HG03064 (cell line): Measurements from ENCODE around the gene NLN.
"Not testable (repeated sequence)": the region's sequence is repeated elsewhere in the genome, so short reads cannot be mapped to it uniquely, and the experiment has no call there.

ENCODE experiments used
- ATAC-seq: cut with Tn5 transposase; IDR thresholded peaks from one replicate; pipeline ENCODE4 v1.9.1; 2021; ENCODE audit warnings: low read depth; ENCODE audit not compliant: unreplicated experiment

NLN gene

DNA sequence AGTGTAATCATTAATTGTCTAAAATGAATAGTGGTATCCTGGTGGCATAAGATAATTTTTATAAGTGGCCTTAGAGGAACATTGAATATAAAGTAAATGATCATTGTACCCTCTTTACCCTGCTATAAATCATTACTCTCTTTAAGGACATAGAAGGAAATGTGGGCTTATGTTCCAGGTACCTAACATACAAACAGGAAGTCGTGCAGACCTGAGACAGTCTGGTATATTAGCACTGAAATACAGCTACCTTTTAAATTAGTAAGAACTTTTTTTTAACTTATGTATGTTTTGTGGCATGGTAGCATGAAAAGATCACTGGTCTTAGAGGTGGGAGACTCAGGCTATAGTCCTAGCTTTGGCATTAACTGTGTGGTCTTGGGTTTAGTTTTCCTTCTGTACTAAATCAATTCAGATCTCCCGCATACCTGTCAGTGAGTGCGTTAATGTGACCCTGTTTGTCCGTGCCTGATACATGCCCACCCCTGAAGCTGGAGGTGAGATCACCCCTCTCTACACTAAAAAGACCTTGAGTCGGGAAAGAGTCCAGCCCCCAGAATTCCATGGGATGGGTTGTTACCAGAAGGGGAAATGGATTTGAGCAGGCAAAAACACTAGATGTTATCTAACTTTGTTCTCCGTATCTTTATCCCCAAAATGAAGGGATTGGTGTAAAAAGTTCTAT, 145.0 kb downstream of the NLN start:
- no peak for ATAC-seq

DNA sequence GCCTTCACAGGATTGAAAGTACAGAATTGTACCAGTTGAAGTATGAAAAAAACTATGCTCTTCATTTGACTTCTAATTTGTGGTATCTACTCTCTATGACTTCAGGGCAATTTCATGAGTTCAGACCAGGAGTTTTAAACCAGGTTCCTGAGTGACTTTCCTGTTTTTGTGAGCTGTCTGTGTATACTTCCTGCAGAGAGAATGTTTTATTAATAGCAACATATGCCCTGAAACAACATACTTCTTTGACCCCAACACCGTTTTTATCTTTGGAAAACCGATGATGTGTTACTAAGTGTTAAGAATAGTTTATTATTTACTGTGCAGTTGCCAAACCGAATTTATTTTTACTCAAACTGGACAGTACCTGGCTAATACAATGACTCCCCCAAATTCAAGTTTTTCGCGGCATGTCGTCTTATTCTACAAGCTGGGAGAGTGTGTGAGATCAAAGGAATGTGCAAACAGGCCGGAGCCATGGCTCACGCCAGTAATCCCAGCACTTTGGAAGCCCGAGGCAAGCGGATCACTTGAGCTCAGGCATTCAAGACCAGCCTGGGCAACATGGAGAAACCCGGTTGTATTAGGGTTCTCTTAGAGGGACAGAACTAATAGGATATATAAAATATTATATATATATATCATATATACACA, 145.7 kb downstream of the NLN start:
- no peak for ATAC-seq

DNA sequence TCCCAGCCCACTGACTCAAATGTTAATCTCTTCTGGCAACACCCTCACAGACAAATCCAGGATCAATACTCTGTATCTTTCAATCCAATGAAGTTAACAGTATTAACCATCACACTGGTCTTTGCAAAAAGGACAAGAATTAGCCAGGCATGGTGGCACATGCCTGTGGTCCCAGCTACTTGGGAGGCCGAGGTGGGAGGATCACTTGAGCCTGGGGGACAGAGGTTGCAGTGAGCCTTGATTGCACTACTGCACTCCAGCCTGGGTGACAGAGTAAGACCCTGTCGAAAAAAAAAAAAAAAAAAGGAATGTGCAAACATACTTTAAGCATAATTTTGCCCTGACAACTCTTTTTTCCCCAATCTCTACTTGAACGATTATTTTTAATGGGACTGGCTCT, 146.5 kb downstream of the NLN start:
- no peak for ATAC-seq

DNA sequence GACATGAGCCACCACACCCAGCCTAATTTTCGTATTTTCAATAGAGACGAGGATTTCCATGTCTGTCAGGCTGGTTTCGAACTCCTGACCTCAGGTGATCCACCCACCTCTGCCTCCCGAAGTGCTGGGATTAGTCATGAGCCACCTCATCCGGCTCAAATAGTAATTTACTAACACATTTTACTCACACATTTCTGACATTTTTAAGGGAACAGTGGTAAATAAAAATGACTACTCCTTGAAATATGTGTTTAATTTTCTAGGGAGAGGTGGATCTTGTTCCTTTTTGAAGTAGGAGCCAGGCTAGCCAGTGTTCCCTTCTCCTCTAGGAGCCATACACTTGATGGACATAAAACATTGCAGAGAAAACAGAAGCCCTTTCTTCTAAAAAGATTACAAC, 149.2 kb downstream of the NLN start:
- no peak for ATAC-seq

DNA sequence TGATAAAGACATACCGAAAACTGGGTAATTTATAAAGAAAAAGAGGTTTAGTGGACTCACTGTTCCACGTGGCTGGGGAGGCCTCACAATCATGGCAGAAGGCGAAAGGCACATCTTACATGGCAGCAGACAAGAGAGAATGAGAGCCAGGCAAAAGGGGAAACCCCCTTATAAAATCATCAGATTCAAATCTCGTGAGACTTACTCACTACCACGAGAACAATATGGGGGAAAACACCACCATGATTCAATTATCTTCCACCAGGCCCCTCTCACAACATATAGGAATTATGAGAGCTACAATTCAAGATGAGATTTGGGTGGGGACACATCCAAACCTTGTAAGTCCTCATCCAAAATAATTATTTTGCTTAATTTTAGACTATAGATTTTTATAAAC, 149.8 kb downstream of the NLN start:
- ATAC-seq, result not testable (repeated sequence)

DNA sequence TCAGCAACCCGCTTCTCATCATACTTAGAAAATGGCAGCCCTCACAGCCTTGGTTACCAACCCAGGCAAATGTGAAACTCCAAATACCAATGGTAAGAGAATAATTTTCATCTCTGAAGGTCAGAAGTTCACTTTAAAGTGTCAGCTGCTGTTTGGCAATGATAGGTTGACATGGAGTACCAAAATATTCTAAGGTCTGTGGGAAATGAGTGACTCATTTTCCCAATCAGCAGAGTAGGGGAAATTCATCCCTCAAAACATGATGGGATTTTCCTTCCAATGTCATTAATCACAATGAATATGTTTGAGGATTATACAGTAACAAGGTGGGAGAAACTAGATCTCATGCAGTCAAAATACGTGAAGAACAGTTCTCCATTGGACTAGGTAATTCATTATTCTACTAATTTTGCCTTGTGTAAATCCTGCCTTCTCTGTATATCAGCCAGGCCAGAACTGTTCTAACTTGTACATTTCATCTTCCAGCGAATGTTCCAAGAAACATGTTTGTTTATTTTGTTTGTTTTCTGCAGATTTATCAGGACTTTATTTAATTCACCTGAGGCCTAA, 151.3 kb downstream of the NLN start:
- no peak for ATAC-seq

DNA sequence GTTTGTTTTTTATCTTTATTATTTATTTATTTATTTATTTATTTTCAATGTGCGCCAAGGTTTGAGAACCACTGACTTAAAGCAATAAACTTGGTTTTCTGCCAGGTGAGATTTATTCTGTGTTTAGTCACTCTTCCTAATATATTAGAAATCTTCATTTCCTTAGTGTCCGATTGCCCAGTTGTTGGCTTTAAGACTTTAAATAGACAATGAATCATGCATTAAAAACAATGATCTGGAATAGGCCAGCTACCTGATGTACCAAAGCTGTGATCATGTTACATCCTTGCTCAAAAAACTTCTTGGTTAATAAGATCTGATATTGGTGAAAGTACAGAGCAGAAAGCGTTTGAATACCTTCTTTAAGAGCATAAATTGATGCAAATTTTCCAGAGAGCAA, 152.2 kb downstream of the NLN start:
- ATAC-seq, result no peak

DNA sequence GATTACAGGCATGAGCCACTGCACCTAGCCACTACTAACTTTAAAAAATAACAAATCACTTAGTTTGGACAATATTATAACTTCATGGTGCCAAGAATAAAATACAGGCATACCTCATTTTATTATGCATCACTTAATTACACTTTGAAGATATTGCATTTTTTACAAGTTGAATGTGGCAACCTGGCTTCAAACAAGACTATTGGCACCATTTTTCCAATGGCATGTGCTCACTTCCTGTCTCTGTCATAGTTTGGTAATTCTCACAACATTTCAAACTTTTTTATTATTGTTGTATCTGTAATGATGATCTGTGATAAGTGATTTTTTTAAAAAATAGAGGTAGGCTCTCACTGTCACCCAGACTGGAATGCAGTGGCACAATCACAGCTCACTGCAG, 154.5 kb downstream of the NLN start:
- no peak for ATAC-seq

DNA sequence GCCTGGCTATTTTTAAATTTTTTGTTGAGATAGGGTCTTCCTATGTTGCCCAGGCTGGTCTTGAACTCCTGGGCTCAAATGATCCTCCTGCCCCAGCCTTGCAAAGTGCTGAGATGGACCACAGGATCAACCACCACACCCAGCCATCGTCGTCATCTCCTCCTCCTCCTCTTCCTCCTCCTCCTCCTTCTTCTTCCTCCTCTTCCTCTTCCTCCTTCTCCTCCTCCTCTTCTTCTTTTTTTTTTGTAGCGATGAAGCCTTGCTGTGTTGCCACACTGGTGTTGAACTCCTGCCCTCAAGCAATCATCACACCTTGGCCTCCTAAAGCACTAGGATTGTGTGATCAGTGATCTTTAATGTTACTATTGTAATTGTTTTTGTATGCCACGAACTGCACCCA, 155.0 kb downstream of the NLN start:
- ATAC-seq, result no peak
